GM21619 (cell line): ENCODE measurements around the gene SMYD3.
A peak's percentile ranks its signal among the peaks of the same experiment; 100 is the strongest.

Experiments used
- ATAC-seq: cut with Tn5 transposase; IDR thresholded peaks from one replicate; pipeline ENCODE4 v1.9.1; 2021; ENCODE audit not compliant: unreplicated experiment

The SMYD3 gene

DNA sequence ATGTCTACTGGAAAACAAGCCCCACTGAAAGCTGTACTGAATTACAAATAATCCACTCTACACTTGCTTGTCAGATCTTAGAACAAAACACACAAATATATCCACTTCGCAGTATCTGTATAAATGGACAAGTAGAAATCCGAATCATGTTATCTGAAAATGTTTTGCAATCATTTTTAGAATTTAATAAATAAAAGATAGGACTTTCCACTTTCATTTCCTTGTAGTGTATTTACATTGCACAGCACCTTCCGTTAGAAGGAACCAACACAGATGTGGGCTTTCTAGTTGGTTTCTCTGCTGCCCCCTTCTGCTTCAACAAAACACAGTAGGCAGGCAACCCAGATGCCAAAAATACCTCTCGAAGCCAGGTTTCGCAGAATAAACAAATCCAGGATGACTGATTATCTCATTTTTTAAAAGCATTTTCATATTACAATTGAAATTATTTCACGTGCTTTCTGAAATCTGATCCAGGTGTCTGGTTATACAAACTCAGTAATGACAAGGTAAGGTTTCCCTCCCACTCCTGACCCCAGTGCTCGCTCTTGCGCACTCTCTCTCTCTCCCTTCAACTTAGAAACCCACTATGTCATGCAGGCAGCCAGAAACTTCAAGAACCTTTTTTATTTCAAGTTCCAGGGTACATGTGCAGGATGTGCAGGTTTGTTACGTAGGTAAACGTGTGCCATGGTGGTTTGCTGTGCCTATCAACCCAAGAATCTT, 389.9 kb downstream of the SMYD3 start:
- ATAC-seq = peak; percentile 95

DNA sequence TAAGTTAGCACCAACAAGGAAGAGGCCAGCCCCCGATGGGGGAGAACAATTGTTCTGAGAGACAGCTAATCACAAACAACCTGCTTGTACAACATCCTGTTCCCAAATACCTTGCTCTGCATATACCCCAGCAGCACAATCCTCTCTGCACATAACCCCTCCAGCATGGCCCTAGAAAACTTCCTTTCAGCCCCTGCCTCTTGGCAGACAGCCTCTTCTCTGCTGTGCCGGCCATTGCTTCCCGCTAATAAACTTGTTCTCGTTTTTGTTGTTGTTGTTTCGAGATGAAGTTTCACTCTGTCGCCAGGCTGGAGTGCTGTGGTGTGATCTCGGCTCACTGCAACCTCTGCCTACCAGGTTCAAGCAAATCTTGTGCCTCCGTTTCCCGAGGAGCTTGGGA, 392.7 kb downstream of the SMYD3 start:
- ATAC-seq = no peak

DNA sequence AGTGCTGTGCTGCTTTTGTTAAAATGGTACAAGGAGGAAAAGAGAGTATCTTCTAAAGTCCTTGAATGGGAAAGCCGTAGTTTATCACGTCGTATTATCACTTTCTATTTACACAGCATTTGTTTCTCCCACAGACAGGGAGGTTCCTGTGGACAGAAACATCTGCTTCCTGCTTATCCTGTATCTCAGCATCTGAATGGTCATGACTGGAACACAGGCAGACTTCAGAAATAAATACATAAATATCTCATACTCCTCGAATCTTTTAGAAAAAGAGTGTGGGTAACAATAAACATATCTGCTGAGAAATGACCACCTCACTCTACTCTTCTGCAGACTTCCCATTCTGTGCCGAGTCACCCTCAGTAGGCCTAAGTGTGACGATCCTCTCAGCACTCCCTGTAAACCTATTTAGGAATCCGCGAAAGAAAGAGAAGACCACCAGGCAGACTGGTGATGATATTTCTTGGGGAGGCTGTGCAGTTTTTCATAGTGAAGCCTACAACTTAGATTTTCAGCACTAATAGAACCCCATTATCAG, 393.5 kb downstream of the SMYD3 start:
- no peak for ATAC-seq

DNA sequence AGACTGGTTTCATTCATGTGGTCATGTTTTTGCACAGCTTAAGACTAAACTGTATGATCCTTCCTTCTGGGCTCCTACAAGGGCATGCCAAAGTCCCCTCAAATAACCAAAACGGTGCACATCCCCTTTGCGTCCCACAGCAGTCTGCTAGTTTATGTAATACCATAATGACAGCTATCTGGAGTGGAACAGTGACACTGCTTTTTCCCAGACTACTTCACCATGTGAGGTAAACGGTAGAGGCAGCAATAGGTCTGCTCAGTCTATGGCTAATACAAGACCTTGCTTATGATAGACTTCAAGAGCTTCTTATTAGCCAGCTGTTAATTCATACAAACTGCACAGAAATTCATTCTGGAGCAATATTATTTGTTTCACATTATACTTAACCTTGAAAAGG, 395.5 kb downstream of the SMYD3 start:
- no peak for ATAC-seq

DNA sequence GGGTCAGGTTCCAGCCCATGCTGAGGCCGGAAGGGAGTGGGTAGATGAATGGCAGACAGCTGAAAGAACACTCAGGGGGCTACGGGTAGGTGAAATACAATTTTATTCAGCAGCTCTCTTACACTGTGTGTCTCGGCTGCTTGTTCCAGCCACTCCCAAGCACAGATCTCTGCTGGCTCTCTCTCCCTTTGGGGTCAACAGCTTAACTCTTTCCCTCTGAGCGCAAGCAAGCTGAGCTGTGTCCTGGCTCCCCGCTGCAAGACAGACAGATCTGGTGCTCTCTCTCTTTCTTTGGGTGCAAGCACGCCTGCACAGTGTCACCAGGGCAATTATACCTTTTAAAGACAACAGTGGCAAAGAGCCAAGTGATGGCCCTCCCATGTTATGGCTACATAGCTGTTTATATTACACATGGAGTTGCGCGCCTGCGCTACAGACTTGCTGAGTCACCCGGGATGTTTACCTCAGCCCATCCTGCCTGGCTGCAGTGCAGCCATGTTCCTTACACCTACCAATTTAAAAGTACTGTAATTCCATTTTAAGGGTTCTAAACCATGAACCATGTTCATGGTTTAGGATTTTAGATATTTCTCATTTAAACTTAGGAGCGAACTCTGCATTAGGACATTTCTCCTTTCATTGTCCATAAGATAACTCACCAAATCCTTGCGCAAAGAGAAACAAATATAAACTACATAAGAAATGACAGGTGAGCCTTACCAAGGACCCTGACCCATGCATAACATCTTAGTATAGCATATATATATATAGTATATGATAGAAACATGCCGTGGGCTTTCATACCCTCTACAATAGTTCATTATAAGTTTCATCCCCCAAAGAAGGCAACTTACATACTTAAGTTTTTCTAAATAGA, 396.5 kb downstream of the SMYD3 start:
- no peak for ATAC-seq

DNA sequence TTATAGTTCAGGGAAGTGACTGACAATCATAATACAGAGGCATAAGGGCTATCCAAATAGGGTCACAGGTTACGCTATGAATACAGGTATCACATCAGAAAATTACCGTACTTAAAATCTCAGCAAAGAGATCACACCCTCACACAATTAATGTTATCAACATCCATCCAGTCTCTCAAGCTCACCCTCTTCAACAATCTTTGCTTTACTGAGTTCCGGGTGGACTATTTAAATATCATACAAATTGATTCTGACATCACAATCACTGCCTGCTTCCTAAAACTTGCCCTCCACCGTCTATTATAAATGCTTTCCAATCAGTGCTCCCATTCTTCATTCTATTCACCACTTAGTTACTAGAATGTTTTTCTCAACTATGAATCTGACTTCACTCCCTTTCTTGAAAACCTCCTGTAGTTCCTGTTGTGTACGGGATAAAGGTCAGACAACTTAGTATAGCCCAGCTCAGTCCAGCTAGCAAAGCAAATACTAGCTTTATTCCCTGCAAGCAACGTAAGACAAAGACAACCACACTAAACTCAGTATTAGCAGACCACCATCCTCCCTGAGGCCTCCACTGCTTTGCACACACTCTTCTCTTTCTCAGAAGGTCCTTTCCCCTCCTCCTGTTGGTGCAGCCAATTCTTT, 398.7 kb downstream of the SMYD3 start:
- no peak for ATAC-seq

DNA sequence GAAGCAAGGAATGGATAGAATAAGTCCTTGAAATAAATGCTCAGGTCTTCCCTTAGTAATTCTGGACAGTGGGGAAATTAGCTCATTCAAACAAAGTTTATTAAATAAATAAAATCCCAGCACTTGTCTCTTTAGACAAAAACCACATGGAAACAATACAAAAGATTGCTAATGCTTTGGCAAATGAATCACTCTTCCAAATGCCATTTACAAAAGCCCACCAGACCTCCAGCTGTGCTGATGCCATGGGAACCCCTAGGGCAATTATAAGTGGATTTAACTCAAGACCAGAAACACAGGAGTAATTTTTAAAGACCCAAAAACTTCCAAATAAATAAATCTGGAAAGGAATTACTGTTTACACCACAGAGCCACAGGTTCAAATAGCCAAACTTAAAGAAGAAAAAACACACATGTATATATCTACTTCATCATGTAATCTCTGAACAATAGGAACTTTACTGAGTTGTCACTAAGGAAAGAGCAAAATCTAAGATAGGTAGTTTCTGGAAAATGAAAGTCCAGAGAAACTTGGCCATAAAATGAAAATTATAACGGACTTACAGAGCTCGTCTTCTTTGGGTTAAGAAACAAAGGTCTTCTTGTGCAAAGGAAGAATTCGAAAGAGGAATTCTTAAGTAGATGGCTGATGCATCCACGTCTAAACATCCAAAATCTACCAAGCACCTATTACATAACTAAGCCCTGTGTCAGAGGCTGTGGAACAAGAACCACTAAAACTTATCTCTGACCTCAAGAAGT, 399.4 kb downstream of the SMYD3 start:
- no peak for ATAC-seq

DNA sequence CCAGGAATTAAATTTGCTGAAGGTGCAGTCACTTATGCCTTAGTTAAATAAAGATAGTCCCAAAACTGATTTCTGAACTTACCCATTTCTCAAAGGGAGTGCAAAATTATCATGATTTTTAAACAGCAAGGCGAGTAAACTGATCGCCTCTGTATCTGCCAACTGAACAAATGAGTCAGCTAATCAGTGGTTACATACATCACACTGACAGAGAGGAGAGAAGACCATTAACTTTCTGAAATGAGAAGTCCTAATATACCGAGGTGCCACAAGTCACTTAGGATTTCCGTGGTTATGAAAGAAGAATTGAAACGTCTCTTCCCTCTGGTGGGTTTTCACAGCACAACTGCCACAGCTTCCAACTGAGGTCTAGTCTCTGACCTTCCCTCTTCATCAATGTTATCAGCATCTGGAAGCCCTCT, 400.7 kb downstream of the SMYD3 start:
- ATAC-seq = peak; percentile 72

DNA sequence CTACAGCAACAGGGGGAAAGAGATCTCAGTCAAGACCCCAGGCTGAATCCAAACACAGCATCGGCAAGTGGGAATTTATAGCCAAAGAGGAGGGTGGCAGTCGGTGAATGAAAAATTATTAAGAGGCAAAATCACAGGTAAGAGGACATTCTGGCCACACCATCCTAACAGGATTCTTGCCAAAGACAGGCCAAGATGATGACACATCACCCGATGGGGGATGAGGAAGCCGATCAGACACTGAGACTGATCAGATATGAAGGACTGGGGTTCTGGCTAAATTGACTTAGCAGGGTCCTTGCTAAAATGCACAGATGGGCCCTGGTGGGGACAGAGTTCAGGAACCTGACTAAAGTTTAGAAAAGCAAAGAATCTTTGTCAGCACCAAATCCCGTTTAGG, 402.2 kb downstream of the SMYD3 start:
- ATAC-seq = no peak

DNA sequence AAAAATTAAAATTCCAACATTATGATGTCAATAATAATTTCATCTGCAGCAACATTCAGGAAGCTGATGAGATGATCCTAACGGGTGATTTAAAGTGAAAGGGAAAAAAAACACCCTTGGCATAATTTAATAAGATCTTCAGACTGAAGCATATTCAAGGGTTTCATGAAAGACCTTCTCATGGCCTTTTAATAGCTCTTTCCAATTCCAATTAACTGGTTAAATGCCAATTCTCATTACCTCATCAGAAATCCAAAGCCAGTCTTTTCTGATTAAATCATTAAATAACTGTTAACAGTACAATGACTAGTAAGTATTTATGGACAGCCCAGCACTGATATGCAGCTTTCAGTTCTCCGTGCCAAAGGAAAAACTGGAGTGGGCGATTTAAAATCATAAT, 407.5 kb downstream of the SMYD3 start:
- no peak for ATAC-seq

DNA sequence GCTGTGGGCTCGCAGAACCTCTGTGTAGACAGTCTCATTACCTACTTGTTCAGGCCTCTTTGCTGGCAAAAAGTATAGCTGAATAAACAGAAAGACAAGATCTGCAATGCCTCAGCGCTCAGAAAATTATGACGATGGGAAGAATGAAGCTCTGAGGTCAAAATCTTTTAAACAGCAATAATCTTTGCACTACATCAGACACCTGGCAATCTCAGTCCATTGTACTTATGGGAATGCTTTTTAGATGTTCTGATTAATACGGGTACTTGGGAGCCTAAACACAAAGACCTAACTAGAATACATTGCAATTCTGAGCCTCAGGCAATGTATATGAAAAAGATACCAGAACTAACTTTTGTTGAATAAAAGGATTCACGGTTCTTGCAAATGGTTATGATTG, 410.7 kb downstream of the SMYD3 start:
- ATAC-seq = no peak

DNA sequence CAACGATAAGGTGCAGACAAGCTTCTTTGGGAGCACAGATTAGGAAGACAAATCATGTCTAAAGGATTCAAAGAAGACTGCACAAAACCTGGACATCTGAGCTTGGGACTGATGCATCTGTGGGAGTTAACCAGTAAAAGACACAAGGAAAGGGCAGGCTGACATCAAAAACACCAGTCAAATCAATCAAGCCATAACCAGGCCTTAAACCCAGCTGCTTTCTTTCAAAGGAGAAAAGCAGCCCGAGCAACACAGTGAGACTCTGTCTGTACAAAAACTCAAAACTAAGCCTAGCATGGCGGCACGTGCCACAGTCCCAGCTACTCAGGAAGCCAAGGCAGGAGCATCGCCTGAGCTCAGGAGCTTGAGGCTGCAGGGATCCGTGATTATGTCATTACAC, 411.6 kb downstream of the SMYD3 start:
- ATAC-seq = no peak

DNA sequence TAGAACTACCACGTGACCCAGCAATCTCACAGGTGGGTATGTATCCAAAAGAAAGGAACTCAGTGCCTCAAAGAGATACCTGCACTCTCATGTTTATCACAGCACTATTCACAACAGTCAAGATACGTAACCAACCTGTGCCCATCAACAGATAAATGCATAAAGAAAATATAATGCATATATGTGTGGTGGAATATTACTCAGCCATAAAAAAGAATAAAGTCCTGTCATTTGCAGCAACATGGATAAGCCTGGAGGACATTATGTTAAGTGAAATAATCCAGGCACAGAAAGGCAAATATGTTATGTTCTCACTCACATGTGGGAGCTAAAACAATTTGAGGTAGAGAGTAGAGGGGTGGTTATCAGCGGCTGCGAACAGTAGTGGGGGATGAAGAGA, 413.8 kb downstream of the SMYD3 start:
- ATAC-seq = no peak

DNA sequence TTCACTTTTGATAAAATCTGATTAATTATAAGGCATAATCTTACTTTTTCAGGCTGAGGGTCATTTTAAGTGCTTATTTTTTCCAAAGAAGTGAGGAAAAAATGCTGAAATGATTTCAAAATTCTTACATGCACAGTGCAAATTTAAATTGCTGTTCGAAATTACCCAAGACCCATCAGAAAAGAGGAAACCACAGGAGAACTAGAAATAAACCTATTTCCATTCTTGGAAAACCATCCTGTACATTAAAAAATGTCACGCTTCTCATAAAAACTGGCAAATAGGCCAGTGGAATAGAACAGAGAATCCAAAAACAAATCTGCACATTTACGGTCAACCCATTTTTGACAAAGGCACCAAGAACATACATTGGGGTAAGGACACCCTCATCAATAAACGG, 414.9 kb downstream of the SMYD3 start:
- no peak for ATAC-seq

DNA sequence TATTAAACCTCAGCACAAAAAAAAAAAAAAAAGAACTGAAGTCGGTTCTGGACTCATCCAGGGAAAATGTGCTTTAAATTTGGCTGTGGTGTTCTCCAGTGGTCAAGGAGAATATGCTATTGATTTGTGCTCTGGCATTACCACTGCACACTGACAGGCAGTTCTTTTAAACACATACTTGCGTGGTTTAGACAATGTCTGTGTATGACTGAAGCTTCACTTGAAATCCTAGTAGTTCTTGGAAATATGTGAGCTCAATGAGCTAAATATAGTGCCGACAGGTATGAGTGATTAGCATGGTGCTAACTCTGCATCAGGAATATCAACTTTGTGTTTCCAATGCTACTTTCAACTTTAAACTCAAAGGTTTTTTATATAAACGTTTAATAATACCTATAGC, 415.6 kb downstream of the SMYD3 start:
- no peak for ATAC-seq

DNA sequence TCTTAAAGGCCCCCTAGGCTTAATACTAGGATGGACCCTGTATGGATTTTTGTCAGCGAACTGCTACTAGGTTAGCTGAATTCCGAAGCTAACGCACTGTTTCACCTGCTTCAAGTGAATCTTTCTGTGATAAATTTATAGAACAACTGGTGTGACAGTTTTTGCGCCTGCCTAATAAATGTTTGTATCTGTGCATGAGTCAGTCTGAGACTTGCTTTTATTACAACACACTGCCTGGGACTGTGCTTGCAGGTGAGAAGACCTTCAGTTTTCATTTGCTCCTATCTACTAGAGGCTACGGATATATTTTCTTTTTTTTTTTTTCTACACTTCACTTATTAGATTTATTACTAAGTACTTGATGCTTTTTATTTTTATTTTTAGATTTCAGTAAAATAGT, 420.9 kb downstream of the SMYD3 start:
- no peak for ATAC-seq

DNA sequence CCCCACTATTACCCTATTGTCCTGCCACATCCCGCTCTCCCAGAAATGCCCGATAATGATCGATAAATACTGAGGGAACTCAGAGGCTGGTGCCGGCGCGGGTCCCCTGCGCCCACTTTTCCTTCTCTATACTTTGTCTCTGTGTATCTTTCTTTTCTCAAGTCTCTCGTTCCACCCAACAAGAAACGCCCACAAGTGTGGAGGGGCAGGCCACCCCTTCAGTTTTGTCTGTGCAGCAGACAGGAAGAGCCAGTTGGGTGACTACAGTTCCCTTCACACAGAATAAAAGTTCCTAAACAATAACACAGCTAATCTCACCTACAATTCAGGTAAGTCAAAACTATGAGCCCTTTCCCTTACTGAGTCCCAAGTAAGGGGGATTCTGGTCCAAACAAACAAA, 423.7 kb downstream of the SMYD3 start:
- no peak for ATAC-seq

DNA sequence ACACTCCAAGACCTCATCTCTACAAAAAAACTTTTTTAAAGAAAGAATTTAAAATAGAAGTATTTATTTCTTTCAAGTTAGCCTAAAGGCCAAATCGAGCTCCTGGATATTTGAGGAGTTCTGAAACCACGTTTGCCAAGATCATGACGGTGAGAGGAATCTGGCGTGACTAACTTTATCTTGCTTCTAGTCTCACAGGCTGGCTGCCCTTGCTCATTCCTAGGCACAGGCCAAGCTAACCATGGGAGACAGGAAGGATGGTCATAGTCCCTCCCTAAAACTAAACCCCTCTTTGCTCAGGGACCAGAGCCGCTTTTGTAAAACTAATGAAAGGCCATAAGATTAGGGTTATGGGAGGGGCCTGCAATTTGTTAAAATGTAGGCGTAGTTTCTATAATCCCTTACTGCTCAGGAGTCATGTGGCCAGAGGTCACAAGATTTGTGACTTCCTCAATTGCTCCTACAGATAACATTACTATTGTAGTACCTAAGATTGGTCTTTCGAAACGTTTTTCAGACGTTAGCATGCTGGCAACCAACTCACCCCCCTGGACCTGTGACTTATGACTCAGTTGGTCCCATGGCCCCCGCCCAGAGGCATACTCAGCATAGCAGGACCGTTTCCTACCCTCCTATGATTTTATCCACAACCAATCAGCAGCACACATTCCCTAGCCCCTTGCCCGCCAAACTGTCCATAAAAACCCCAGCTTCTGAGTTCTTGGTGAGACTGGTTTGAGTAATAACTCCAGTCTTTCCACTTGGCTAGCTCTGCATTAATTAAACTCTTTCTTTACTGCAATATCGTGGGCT, 425.0 kb downstream of the SMYD3 start:
- ATAC-seq = no peak

DNA sequence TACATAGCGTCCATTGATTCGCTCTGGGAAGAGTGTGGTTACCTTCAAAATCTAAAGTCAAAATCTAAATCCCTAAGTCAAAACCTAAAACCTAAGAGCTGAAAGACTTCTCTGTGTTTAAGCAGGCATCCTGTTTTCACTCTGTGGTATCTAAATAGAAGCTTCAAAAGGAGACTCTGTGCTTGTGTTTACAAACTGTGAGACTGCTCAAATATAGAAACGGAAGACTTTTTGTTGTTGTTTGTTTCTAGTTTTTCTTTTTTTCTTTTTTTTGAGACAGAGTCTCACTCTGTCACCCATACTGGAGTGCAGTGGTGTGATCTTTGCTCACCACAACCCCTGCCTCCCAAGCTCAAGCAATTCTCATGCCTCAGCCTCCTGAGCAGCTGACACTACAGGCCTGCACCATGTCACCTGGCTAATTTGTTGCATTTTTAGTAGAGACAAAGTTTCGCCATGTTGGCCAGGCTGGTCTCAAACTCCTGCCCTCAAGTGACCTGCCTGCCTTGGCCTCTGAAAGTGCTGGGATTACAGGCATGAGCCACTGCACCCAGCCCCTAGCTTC, 425.9 kb downstream of the SMYD3 start:
- ATAC-seq = no peak

DNA sequence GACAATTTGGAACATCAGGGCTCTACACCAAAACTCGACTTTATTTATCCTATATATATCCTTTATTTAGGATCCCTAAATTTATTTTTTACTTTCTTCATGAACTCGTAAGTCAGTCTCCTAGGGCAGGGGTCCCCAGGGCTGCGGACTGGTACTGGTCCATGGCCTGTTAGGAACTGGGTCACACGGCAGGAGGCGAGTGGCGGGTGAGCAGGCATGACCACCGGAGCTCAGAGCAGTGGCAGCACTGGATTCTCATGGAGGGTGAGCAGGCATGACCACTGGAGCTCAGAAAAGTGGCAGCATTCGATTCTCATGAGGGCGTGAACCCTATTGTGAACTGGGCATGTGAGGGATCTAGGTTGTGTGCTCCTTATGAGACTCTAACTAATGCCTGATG, 427.0 kb downstream of the SMYD3 start:
- no peak for ATAC-seq
